Left lobe of liver (tissue), 2 donors: ENCODE measurements around the gene TRAFD1. TPM values are rescaled to one million over a fixed set of nuclear protein-coding genes. Genes with fewer than 3 reads are reported as not detected.

Source experiments
- ATAC-seq: fragments of 200-7000 bp; cut with Tn5 transposase; one replicate; pipeline ENCODE4 v1.9.1; 2020; ENCODE audit warnings: mild to moderate bottlenecking, moderate library complexity
- DNase-seq: peaks from one replicate; pipeline ENCODE4 v3.0.0-alpha.2; 2020; ENCODE audit warnings: low spot score
- total RNA-seq: library from RNA; stranded (reverse); gene quantifications from one replicate; pipeline ENCODE4 v1.2.1, GENCODE V29; 2021
- donor health status: DM: no; HTN: no; CAD: no; lungs with moderate emphysema.
- donor health status: DM: no; HTN: yes; CAD: no.

The TRAFD1 gene
- total RNA-seq, 1 donor from 2014 or later, result 9.8 TPM

DNA sequence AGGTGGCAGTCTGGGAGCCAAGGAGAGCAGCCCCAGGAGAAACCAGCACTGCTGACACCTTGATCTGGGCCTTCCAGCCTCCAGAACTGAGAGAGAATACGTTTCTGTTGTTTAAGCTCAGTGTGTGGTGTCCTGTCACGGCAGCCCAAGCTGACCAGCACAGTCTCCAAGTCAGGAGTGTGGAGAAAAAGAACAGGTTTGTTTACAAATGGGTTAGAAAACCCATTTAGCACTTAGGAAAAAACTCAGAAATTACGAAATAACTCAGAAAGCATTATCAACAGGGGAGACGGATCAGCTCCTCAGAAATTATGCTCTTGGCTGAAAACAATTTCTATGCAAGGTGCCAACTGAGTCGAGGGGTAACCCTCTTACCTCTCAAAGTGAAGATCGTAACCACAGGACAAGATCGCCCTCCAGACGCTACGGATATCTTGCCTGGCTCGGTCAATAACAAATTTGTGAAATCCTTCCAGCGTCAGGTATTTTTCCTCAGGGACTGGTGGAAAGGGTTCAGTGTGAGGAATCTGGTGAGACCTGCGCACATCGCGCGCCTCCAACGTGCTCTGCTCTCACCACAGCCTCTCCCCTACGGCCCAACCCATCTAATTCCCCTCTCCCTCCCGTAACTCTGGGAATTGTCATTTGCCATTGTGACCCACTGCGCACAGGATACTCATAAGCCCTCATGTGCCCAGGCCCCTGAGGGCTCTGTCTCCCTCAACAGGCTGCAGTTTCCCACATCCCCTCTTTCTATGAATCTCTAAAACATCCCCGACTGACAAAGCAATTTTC, 50.2 kb downstream of the TRAFD1 start:
- DNase-seq, result no peak
- no peak for ATAC-seq

DNA sequence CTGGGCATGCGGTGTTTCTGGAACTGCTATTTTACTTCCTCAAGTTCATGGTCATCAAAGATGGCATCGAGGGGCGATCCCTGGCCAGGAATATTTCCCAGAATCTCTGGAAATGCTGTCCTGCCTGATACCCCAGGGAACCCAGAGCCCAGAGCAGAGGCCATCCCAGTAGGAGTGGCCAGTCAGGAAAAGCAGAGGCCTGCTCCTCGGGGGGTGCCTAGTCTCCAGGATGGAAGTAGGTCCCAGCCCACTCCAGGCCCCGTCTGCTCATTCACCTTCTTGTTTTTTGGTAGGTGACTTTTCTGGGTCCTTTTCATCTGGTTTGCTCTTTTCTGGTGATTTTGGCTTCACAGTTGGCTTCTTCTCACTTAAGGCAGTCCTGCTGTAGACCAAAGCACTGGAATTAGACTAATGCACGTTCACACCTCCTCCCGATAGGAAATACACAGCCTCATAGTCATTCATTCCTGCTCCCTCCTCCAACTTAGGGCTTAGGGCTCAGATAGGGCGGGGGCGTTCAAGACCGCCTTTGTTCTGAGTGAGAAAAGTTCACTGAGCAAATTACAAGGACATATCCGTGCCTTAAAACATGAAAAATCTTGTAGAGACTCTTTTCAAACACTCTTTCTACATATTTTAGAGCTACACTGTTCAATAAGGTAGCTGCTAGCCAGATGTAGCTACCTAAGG, 51.1 kb downstream of the TRAFD1 start:
- ATAC-seq, result no peak
- DNase-seq, result no peak

DNA sequence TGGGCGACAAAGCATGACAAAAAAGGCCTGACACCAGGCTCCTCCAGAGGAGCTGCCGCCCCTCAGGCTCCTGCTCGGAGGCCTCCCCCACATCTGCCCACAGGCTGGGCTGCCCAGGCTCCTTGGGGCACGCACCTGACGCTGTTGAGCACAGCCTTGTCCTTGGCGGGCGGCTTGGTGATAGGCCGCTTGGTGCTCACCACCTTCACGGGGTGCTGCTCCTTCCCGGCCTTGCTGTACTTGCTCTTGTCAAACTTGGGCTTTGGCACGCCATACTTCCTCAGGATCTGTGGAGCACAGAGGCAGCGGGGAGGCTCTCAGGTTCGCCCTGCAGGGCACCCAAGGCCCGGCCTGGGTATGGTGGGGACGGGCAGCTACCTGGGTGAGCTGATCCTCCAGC, 53.4 kb downstream of the TRAFD1 start:
- ATAC-seq, result no peak

DNA sequence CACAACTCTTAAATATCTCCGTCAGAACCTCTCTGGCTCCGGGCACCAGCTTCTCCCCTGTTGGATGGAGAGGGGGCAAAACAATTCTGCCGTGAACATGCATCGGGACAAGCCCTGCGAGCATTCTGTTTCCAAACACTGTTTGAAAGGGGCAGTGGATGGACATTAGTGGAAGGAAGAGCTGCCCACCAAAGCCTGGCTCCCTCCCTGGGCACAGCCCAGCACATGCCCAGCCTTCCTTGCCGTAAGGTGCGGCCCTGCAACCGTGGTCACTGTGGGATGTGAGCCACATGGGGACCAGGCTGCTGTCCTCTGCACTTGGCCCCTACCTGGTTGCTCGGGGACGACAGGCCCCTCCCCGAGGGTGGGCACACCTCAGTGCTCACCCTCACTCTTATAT, 54.0 kb downstream of the TRAFD1 start:
- DNase-seq (no peak), ATAC-seq (no peak)

More for the DNA sequence above, 53.4 kb downstream of the TRAFD1 start:
- DNase-seq, result no peak

DNA sequence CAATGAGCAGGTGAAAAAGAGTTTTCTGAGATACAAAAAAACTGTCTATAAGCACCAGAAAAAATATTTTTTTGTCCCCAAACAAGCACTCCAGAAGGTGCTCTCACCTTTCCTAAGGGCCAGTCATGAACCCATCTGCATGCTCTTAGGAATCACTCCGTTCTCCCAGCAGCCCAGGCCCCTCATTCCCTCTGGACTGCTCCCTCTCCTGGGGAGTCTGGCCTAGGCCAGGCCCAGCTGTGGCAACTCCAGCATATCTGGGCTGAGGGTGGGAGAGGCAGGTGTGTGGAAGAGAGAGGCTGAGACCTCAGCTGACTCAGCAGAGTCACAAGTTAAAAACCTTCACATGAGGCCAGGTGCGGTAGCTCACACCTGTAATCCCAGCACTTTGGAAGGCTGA, 54.6 kb downstream of the TRAFD1 start:
- DNase-seq, result no peak
- ATAC-seq, result no peak

DNA sequence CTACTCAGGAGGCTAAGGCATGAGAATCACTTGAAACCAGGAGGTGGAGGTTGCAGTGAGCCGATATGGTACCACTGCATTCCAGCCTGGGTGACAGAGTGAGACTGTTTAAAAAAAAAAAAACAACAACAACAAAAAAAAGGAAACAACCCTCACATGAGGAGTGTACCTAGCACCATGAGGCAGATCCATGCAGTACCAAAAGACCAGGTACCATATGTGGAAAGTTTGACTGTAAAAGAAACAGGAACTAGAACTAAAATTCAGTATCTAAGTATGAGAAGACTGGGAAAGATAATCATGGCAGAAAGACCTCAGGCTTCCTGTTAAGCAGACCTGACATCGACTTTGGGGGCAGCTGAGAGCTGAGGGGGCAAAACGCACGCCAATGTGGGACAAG, 55.1 kb downstream of the TRAFD1 start:
- no peak for DNase-seq
- ATAC-seq, result no peak

DNA sequence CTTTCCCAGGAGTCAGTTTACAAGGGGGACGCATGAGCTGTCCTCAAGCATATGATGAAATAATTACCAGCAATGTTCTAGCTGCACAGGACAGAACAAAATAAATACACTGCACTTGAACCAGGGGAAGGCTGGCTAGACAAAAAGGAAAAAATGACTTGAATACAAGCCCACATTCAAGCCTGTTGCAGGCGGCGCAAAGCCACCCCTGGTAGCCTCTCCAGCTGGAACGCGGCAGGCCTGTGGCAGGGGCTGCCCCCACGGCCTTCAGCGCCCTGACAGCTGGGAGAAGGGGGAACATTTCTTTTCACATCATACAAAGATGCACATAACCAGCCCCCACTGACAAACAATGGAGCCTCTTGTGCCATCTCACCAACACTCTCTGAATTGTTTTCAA, 57.1 kb downstream of the TRAFD1 start:
- DNase-seq (no peak), ATAC-seq (no peak)

DNA sequence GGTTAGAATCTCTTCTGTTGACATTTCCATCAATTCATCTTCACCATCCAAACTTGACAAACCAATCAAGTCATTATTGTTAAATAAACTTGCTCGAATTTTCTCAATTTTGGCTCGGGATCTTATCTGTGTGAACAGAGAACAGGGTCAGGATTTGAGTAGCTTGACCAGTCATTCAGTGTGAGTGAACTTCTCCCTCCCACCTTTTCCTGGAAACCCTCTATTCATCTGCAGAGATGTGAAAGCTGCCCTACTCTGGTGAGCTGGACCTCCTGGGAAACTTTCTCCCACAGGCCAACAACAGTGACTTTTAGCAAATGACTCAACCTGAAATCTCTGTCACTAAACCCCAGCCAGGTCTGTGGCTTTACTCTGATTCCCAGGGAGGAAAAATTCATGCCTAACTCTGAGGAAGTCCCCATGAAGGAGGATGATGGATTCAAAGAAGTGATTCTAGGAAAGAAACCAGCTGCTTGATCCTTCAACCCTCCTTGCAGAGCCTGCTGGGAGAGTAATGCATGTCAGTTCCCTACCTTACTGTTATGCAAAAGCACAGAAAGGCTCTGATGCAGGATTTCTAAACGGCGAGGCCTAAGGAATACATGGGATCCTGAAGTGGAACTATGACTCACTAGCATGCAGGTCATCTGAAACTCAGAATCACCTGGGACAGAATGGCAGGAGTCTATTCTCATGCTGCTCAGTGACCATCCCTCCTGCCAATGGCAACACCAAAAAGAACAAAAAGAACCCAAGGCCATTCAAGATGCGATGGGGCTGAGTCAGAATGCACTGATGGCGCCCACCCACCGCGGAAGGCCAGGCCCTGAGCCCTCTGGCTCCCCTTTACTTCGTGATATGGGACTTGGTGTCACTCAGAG, 58.0 kb downstream of the TRAFD1 start:
- DNase-seq (no peak), ATAC-seq (no peak)

DNA sequence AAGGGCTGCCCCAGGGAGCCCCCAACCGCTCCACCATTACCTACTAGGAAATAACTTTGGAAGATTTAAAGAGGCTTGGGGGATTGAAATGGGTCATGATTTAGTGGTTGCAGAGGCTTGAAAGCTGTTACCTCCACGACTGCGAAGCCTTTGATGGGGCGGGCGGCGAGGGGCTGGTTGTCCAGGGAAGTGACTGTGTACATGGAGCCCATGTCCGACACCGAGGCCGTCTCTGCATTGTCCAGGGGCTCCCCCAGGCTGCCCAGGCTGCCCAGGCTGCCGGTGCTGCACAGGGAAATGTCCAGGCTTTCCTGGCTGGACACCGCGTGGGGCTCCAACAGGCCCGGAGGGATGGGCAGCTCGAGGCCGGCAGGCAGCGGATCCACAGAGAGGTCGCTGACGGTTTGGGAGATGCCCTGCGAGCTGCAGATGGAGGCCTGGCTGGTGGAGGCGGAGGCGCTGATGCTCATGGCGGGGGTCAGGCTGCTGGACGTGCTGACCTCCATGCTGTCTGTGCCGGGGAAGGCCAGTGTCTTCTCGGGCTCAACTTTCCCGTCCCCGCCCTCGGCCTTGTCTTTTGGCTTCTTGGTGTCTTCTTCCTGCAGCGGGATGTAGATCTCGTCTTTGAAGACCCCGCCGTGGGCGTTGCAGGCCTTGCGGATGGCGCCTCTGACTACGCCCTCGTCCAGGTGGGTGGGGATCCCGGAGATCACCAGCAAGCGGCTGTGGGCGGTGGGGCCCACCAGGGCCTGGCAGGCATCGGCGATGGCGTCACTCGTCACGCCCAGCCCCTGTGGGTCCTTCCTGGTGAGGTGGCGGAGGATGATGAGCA, 58.9 kb downstream of the TRAFD1 start:
- no peak for DNase-seq
- no peak for ATAC-seq

DNA sequence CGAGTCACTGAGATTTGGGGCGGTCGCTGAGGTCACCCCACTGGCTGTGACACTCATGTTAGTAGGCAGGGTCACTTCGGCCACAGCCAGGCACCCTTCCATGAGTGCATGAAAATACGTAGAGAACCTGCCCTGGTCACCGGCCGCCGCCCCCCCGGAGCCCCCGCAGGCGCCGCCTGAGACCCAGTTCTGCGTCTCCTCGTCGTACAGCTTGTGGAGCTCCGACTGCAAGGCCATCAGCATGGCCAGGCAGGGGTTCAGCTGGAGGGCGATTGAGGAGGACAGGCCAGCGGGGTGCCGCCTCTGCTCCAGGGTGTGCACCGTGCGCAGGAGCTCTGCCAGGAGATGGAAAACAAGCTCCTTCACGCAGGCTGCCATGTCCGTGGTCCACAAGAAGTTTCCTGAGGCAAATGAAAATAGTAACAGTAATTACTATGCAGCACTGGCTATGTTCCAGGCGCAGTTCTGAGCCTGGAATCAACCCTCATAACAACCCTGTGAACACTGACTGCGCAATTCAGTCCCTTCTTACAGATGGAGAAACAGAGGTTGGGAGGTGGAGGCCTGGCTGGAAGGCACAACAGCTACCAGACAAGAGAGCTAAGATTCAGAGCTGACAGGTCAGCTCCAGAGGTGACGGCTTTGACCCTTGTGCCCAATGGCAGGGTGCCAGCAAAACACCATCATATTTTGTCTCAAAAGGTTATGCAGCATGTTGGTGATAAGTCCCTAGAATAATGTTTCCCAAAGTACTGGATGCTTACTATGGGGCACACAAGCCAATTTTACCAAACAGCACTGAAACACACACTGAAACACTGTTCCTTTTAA, 59.9 kb downstream of the TRAFD1 start:
- no peak for DNase-seq

DNA sequence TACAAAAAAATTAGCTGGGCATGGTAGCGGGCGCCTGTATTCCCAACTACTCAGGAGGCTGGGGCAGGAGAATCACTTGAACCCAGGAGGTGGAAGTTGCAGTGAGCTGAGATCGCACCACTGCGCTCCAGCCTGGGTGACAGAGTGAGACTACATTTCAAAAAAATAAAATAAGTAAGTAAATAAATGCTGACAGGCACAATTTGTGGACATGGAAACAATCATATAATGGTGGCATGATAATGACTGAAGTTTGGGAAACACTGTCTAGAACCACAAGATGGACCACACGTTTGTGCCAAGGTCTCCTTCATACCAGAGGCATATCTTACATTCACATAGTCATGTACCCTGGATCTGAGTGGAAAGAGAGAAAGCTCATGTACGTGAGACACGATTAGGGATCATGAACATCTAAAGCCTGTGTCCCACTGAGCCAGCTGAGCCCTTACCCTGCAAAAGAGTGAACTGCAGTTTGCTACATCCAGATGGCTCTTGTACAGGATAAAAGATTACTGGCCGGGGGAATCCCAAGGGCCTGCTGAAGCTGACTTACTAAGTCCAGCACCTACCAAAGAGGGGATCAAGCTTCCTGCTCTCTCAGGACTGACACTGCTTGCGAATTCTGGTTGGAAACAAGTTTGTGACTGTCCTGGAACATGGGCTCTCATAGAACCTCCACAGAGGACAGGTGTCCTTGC, 62.9 kb downstream of the TRAFD1 start:
- DNase-seq (no peak), ATAC-seq (no peak)

More for the DNA sequence above, 59.9 kb downstream of the TRAFD1 start:
- peak; percentile 70 for ATAC-seq

DNA sequence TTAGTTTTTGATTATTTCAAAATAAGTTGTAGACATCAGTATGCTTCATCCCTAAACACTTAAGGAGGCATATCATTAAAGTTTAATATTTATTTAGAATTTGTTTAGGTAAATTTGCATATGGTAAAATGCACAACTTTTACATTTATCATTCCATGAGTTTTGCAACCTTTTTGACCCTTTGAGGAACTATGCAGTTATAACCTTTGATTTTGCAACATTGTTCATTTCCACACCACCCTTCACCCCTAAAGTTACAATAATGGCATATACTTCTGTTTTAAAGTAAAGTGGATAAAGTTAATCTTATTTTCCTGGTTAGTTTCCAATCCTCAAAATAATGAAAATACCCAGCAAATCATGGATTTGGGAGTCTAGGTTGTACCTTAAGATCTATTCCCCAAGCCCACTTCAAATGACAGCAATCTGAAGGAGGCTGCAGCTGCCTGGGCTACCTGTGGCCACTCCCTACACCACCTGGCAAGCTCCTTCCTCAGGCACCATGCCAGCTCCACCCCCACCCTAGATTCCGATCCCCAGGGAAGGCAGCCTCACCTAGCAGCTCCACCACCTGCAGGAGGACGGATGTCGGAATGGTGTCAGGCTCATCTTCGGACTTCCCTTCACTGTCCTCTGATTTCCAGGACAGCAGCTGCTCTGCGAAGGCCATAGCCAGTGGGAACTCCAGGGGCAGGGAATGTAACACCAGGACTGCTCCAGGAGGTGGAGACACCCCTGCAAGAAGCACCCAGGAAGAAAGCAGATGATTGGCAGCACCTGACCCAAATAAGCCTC, 65.1 kb downstream of the TRAFD1 start:
- DNase-seq, result no peak
- no peak for ATAC-seq

DNA sequence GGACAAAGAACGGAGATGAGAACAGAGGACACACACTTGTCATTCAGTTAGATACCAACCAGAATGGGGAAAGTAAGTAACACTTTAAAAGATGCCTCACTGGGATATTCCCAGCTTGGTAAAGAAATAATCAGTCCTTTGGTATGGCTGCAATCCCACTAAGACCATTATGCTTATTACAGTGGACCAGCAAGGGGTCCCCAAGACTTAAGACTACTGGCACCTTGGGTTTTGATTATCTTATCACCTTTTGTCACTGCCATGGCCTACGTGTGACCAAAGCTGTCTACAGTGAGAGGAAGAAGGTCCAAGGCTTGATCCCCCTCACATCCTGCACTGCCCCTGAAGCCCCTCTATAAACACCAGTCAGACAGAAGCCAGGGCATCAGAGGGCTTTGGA, 65.8 kb downstream of the TRAFD1 start:
- DNase-seq, result no peak
- no peak for ATAC-seq

DNA sequence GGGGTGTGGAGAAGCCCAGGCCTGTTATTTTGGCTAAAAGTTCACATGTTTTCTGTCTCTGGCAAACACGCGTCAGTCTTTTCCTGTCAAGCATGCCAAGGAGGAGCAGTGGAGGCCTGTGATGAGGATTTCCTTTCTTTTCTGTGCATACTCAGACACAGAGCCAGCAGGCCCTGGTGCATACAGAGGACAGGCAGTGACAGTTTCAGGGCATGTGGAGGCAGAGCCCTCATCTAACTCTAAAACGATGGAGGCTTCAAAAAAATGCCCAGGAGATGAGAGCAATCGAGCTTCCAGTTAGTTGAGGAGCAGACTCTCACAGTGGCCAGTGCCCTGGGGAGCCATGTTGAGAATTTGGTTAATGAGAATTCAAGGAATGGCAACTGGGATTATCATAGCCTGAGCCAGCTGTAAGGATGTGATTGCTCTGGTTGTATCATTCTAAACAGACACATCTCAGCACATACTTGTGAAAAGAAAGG, 66.5 kb downstream of the TRAFD1 start:
- ATAC-seq, result peak; percentile 30
- DNase-seq, result no peak

DNA sequence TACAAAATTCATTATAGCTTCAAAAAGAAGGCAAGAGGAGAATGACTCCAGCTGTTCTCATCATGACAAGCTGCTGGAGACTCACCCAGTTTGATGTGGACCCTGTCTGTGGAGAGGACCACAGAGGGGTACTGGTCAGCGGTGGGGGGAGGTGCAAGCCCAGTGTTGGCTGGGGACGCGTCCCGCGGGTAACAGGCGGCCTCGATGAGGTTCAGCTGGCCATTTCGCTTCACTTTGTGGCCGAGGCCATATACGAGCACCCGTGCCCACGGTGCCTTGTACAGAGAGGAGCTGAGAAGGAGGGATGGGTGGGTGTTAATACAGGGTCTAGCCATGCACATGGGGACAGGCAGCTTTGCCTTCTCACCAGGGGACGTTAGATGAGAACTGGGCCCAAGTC, 67.1 kb downstream of the TRAFD1 start:
- ATAC-seq, result no peak
- no peak for DNase-seq

DNA sequence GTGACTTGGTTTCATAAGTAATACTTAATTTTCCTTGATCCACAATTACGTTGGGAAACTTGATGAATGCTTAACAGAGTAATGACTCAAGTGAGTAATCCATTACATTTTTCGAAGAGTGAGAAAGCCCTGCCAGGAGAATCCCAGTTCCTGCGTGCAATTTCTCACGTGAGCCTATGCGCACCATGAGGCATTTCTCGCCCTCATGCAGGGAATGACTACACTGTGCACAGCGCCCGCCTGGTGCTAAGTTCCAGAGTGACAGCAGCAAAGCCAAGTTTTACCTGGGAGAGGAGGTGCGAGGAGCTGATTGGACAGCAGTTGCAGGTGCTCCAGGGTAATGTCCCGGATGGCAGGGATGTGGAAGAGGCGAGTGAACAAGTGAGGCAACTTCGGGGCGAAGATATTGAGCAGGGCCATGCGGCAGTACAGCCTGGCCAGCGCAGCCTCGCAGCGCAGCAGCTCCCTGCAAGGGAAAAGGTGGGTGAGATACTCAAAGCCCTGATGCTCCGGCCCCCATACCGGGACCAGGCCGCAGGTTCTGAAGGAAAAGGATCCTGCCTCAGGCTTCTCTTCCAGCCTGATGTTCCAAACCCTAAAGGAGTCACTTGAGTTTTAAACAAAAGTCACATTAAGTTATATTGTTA, 69.4 kb downstream of the TRAFD1 start:
- ATAC-seq, result no peak
- DNase-seq, result no peak

DNA sequence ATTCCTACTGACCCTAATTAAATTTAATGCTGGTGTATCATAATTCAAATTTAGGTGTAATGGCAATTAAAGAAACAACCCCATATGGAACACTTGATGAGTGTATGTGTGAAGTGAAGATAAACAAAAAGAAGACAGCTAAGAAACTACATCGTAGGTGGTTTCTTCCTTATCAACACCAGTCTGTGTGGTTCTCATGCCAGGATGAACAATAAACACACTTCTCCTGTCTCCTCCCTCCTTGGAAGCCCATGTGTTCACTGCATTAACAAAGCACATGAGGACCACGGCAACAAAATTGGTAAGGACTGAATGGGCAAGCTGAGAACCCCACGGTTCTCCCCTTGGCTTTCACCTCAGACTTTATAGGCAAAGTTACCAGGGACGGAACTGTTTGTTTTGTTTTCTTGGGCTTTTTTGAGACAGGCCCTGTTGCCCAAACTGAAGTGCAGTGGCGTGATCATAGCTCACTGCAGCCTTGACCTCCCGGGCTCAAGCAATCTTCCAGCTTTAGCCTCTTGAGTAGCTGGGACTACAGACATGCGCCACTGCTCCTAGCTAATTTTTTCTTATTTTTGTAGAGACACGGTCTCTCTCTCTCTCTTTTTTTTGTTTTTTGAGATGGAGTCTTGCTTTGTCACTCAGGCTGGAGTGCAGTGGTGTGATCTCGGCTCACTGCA, 71.0 kb downstream of the TRAFD1 start:
- no peak for ATAC-seq

More for the DNA sequence above, 71.0 kb downstream of the TRAFD1 start:
- no peak for DNase-seq
